Osteoblast (primary cell): Measurements from ENCODE around the gene RNF41. TPM values are rescaled to one million over a fixed set of nuclear protein-coding genes. Genes with fewer than 3 reads are reported as not detected.

Source experiments
- DNase-seq: peaks from one replicate; pipeline ENCODE4 v3.0.0; 2011; ENCODE audit warnings: low spot score, mixed read lengths; ENCODE audit not compliant: insufficient read length; ENCODE audit errors: missing footprints
- H2AFZ ChIP-seq: 2 replicates; pipeline ENCODE4 v1.6.0; 2011; ENCODE audit warnings: mild to moderate bottlenecking, low read length
- H3K27ac ChIP-seq: 2 replicates; pipeline ENCODE4 v1.5.1; 2011; ENCODE audit warnings: mild to moderate bottlenecking, low read depth, low read length, moderate library complexity
- H3K27me3 ChIP-seq: 2 replicates; pipeline ENCODE4 v1.6.0; 2012; ENCODE audit warnings: mild to moderate bottlenecking, control low read depth, inconsistent platforms, low read length, moderate library complexity; ENCODE audit not compliant: insufficient read depth
- H3K36me3 ChIP-seq: 2 replicates; pipeline ENCODE4 v1.5.1; 2011; ENCODE audit warnings: mild to moderate bottlenecking, low read length, control low read depth, moderate library complexity; ENCODE audit not compliant: insufficient read depth
- H3K4me1 ChIP-seq: 2 replicates; pipeline ENCODE4 v1.5.1; 2011; ENCODE audit warnings: mild to moderate bottlenecking, low read length, control low read depth, moderate library complexity; ENCODE audit not compliant: insufficient read depth
- H3K4me2 ChIP-seq: 2 replicates; pipeline ENCODE4 v1.6.0; 2011; ENCODE audit warnings: mild to moderate bottlenecking, low read length; ENCODE audit not compliant: insufficient read depth
- H3K4me3 ChIP-seq: fragments of 200-600 bp; sonication (generic); 3 replicates; pipeline ENCODE4 v1.5.1; 2012; ENCODE audit warnings: mild to moderate bottlenecking, low read length, inconsistent platforms; ENCODE audit not compliant: insufficient read depth
- H3K79me2 ChIP-seq: 2 replicates; pipeline ENCODE4 v1.6.0; 2012; ENCODE audit warnings: mild to moderate bottlenecking, low read length, control low read depth, inconsistent platforms; ENCODE audit not compliant: insufficient read depth
- H3K9me3 ChIP-seq: 2 replicates; pipeline ENCODE4 v1.5.1; 2011; ENCODE audit warnings: low read depth, low read length, control low read depth
- H4K20me1 ChIP-seq: 2 replicates; pipeline ENCODE4 v1.6.0; 2012; ENCODE audit warnings: mild to moderate bottlenecking, low read length, control low read depth; ENCODE audit not compliant: insufficient read depth
- total RNA-seq: library from RNA; depleted of rRNA; stranded (reverse); fragments of >200 nt; gene quantifications from 2 replicates; pipeline ENCODE4 v1.2.3, GENCODE V29; 2012
- TF ChIP-seq, protein P1 (sequence below): IDR thresholded peaks from 2 replicates; pipeline ENCODE4 v1.5.1; 2011; ENCODE audit warnings: mild to moderate bottlenecking, low read depth, low read length, moderate library complexity; ENCODE audit errors: extremely low read depth

RNF41 gene
- total RNA-seq, 1 donor: 159 TPM

DNA sequence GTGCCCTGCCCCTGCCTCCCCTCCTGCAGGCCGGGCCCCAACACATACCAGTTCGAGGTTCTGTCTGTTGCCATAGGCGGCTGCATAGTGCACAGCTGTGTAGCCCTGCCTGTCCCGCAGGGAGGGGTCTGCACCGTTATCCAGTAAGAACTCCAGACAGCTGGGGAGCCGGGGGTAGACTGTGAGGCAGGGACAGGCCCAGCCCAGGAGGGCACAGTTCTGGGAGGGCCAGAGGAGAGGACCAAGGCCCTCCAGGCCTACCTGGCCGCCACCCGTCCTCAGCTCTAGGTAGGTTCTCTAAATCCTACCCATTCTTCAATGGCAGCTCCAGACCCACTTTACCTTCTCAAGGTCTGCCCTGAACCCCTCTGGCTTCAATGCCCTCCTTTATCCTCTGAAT is 27.0 kb upstream of the RNF41 start:
- peaks cover 90% of the 10 kb centered on the region for H3K36me3 ChIP-seq
- peaks cover 34% of the 10 kb centered on the region for H3K79me2 ChIP-seq
- H3K27ac ChIP-seq: no peak overlapping the region
- DNase-seq: peak; percentile 41
- no peak overlapping the region for H3K4me2 ChIP-seq
- H2AFZ ChIP-seq: no peak overlapping the region
- peaks cover 6% of the 10 kb centered on the region for H3K4me1 ChIP-seq
- no peaks in the 10 kb centered on the region for H3K9me3 ChIP-seq
- TF ChIP-seq, protein P1, sequence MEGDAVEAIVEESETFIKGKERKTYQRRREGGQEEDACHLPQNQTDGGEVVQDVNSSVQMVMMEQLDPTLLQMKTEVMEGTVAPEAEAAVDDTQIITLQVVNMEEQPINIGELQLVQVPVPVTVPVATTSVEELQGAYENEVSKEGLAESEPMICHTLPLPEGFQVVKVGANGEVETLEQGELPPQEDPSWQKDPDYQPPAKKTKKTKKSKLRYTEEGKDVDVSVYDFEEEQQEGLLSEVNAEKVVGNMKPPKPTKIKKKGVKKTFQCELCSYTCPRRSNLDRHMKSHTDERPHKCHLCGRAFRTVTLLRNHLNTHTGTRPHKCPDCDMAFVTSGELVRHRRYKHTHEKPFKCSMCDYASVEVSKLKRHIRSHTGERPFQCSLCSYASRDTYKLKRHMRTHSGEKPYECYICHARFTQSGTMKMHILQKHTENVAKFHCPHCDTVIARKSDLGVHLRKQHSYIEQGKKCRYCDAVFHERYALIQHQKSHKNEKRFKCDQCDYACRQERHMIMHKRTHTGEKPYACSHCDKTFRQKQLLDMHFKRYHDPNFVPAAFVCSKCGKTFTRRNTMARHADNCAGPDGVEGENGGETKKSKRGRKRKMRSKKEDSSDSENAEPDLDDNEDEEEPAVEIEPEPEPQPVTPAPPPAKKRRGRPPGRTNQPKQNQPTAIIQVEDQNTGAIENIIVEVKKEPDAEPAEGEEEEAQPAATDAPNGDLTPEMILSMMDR: no peak
- H3K27me3 ChIP-seq: no peaks in the 10 kb centered on the region
- peaks cover 47% of the 10 kb centered on the region for H4K20me1 ChIP-seq
- H3K4me3 ChIP-seq: no peak overlapping the region

DNA sequence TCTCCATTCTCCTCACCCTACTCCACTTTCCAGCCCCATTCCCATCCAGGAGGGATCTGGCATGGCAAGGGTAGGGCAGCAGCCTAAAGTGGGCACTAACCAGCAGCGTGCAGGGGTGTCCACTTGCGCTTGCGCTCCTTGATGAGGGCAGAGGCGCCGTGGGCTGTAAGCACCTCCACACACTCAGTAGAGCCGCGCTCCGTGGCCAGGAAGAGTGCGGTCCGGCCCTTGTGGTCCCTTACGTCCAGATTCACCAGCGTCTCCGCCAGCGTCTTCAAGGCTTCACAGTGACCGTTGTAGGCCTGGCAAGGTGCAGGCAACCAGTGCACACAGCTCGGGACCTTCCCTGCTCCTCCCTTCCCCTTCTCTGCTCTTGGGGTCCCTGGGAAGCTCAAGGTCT is 26.2 kb upstream of the RNF41 start:
- peaks cover 90% of the 10 kb centered on the region for H3K36me3 ChIP-seq
- peaks cover 26% of the 10 kb centered on the region for H3K79me2 ChIP-seq
- H2AFZ ChIP-seq: no peak overlapping the region
- no peaks in the 10 kb centered on the region for H3K27me3 ChIP-seq
- H3K9me3 ChIP-seq: no peaks in the 10 kb centered on the region
- H3K4me3 ChIP-seq: no peak overlapping the region
- H3K4me1 ChIP-seq: peaks cover 7% of the 10 kb centered on the region
- no peak for DNase-seq
- H4K20me1 ChIP-seq: peaks cover 46% of the 10 kb centered on the region
- TF ChIP-seq, protein P1: no peak
- no peak overlapping the region for H3K4me2 ChIP-seq
- no peak overlapping the region for H3K27ac ChIP-seq

DNA sequence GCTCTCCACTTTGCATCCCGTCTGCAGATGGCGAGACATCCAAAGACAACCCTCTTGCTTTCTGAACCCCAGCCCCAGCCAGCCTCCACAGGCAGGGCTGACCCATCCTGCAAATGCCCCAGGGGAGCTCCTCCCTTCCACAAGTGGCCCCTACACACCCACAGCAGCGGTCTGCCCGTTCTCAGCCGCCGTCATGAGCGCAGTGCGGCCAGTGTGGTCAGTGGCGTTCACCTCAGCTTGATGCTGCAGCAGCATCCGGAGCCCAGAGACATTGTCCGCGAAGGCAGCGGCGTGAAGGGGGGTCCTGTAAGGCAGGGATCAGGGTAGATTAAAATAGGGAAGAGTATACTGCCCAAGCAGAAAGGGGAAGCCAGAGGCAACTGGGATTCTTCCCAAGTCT is 22.8 kb upstream of the RNF41 start:
- peaks cover 13% of the 10 kb centered on the region for H3K79me2 ChIP-seq
- no peaks in the 10 kb centered on the region for H3K27me3 ChIP-seq
- TF ChIP-seq, protein P1: no peak
- H3K4me1 ChIP-seq: peaks cover 7% of the 10 kb centered on the region
- peak; percentile 52 for DNase-seq
- no peak overlapping the region for H3K4me2 ChIP-seq
- no peak overlapping the region for H3K27ac ChIP-seq
- no peak overlapping the region for H3K4me3 ChIP-seq
- H3K9me3 ChIP-seq: no peaks in the 10 kb centered on the region
- no peak overlapping the region for H2AFZ ChIP-seq
- H3K36me3 ChIP-seq: peaks cover 91% of the 10 kb centered on the region
- H4K20me1 ChIP-seq: peaks cover 55% of the 10 kb centered on the region

DNA sequence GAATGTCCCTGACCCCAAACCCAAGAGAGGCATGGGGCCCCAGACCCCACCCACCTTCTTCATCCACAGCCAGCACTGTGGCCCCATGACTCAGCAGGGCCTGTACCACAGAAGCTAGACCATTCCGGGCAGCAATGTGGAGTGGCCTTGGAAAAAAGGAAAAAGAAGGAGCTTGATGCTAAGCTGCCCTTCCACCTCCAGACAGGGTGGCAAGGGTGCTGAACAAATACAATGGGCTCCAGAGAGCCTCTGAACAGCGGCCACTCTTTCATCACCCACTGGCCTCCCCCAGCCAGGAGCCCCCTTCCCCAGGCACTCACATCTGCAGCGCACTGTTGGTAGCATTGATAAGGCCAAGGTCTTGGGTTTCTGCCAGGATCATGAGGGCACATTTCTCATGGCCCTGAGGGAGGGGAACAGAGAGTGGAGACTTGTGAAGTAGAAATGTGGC is 22.0 kb upstream of the RNF41 start:
- DNase-seq: peak; percentile 88
- Histone ChIP-seq H3K4me2 (no peak overlapping the region), H3K4me1 (peaks cover 7% of the 10 kb centered on the region), H3K79me2 (peaks cover 9% of the 10 kb centered on the region), H4K20me1 (peaks cover 56% of the 10 kb centered on the region), H3K9me3 (no peaks in the 10 kb centered on the region), H3K27ac (no peak overlapping the region), H2AFZ (no peak overlapping the region), H3K4me3 (no peak overlapping the region), H3K27me3 (no peaks in the 10 kb centered on the region), H3K36me3 (peaks cover 86% of the 10 kb centered on the region)
- TF ChIP-seq, protein P1: no peak
